Lung (tissue), 12 donors: Measurements from ENCODE around the gene FATE1. TPM values are rescaled to one million over a fixed set of nuclear protein-coding genes. Genes with fewer than 3 reads are reported as not detected.

Experiments
- ATAC-seq: fragments of 200-7000 bp; cut with Tn5 transposase; one replicate; pipeline ENCODE4 v1.9.1; 2020; ENCODE audit warnings: moderate number of reproducible peaks; ENCODE audit not compliant: insufficient read depth, low FRiP score
- DNase-seq, 3 donors: peaks; one replicate each; pipeline ENCODE4 v3.0.0-alpha.2; 2013 to 2017
- H3K27ac ChIP-seq, 2 donors: one replicate each; pipeline ENCODE4 v1.5.1; 2013; ENCODE audit warnings: mild to moderate bottlenecking in 2 of 2, moderate library complexity in 2 of 2, control low read depth in 1 of 2, inconsistent platforms in 1 of 2, low read depth in 1 of 2, low read length in 1 of 2
- H3K27me3 ChIP-seq, 3 donors: one replicate each; pipeline ENCODE4 v1.5.1; 2013; ENCODE audit warnings: low read length in 2 of 3; ENCODE audit not compliant: control insufficient read depth in 3 of 3, insufficient read depth in 3 of 3
- H3K36me3 ChIP-seq, 4 donors: one replicate each; pipeline ENCODE4 v1.5.1; 2013; ENCODE audit warnings: low read length in 4 of 4, mild to moderate bottlenecking in 1 of 4, moderate library complexity in 1 of 4; ENCODE audit not compliant: control insufficient read depth in 4 of 4, insufficient read depth in 4 of 4
- H3K4me1 ChIP-seq, 5 donors: one replicate each; pipeline ENCODE4 v1.5.1; 2013; ENCODE audit warnings: low read length in 5 of 5, mild to moderate bottlenecking in 2 of 5, moderate library complexity in 1 of 5; ENCODE audit not compliant: control insufficient read depth in 5 of 5, insufficient read depth in 5 of 5
- H3K4me3 ChIP-seq: one replicate; pipeline ENCODE4 v1.5.1; 2013; ENCODE audit warnings: mild to moderate bottlenecking, control low read depth, moderate library complexity
- H3K9ac ChIP-seq, 2 donors: one replicate each; pipeline ENCODE4 v1.5.1; 2013; ENCODE audit warnings: low read length in 2 of 2, control low read depth in 1 of 2; ENCODE audit not compliant: insufficient read depth in 1 of 2
- H3K9me3 ChIP-seq, 4 donors: one replicate each; pipeline ENCODE4 v1.5.1; 2013; ENCODE audit warnings: low read length in 3 of 4, mild to moderate bottlenecking in 1 of 4, moderate library complexity in 1 of 4; ENCODE audit not compliant: control insufficient read depth in 4 of 4, insufficient read depth in 3 of 4
- WGBS, 2 donors: extraction: QIAGEN DNeasy Blood & Tissue Kit; methylation state at CpG; one replicate each; pipeline ENCODE4 v1.1.7; 2013; 5-methylcytosine and 5-hydroxymethylcytosine counted together
- polyA plus RNA-seq, 2 donors: library from polyadenylated mRNA; stranded (reverse); fragments of 200-250 nt; gene quantifications; one replicate each; pipeline ENCODE4 v1.2.1, GENCODE V29; 2013
- total RNA-seq, 2 donors: library from RNA; depleted of rRNA in 1 of 2; stranded (reverse); fragments of >200 nt in 1 of 2; gene quantifications; one replicate each; pipeline ENCODE4 v1.2.1, GENCODE V29; 2014 to 2021
- TF ChIP-seq, protein P1 (sequence below): IDR thresholded peaks from 2 replicates; pipeline ENCODE4 v1.5.1; 2012; ENCODE audit warnings: mild to moderate bottlenecking; ENCODE audit errors: control extremely low read depth, extremely low read depth
- donor health status: control.
- donor health status: control.
- donor health status: Bipolar disorder and iron deficiency.
- donor health status: healthy.
- donor health status: DM: yes; HTN: yes; CAD: no.

The FATE1 gene
- total and polyA plus RNA-seq, 4 donors: 0.05 to 1.0 (median 0.37) TPM; not detected in 1

DNA sequence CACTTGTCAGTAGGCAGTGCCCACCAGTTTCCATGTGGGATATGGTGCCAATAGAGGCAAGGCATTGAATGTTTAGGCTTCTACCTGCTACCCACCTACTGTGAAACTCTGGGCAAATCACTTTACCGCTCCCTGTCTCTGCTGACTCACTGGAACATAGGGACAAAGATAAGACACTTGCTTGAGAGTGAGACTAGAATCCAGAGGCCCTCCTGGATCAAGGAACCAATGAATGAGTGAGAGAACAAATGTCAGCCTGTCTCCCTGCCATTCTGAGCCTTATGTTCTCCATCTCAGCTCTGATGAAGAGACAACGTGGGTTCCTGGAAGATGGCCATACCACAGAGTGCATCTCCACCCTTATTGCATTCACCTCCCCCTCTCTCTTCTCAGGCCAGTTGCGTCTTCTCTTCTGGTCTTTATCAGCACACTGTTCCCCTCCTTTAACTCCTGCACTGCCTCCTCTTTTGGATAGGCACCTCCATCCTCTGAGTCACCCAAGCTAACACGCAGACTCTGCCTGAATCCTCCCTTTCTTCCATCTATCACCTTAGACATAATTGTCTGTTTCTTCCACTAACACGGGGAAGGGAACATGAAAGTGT is 35.9 kb upstream of the FATE1 start:
- peaks cover 0 to 2% (median 0%) of the 10 kb centered on the region in 4 donors for H3K9me3 ChIP-seq
- H3K36me3 ChIP-seq: no peaks in the 10 kb centered on the region
- no peaks in the 10 kb centered on the region for H3K4me1 ChIP-seq
- H3K9ac ChIP-seq: no peak overlapping the region
- ATAC-seq (no peak), DNase-seq (no peak)
- H3K27ac ChIP-seq: no peak overlapping the region
- WGBS, 2 donors: 67 to 68% methylated on average over 5 of the region's 5 CpGs
- peaks cover 0 to 2% (median 0%) of the 10 kb centered on the region in 3 donors for H3K27me3 ChIP-seq
- TF ChIP-seq, protein P1, sequence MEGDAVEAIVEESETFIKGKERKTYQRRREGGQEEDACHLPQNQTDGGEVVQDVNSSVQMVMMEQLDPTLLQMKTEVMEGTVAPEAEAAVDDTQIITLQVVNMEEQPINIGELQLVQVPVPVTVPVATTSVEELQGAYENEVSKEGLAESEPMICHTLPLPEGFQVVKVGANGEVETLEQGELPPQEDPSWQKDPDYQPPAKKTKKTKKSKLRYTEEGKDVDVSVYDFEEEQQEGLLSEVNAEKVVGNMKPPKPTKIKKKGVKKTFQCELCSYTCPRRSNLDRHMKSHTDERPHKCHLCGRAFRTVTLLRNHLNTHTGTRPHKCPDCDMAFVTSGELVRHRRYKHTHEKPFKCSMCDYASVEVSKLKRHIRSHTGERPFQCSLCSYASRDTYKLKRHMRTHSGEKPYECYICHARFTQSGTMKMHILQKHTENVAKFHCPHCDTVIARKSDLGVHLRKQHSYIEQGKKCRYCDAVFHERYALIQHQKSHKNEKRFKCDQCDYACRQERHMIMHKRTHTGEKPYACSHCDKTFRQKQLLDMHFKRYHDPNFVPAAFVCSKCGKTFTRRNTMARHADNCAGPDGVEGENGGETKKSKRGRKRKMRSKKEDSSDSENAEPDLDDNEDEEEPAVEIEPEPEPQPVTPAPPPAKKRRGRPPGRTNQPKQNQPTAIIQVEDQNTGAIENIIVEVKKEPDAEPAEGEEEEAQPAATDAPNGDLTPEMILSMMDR: no peak
- H3K4me3 ChIP-seq: no peak overlapping the region

DNA sequence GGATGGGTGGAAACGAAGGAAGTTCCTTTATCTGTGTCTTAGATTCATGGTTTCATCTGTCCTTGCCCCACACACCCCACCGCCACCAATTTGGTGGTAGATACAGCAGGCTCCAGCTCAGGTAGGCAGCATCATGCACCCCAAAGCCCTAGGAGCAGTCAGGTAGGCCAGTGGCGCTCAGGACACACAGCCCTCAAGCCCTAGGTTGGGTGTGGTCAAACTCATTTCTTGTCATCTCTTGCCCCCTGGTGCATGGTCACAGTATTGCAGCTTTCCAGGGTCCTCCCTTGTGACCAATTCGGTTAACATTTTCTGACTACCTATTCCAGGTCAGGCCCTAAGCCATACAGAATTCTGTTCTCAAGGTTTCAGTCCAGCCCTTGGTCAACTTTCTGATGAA is 35.0 kb upstream of the FATE1 start:
- WGBS, 2 donors: 43 to 52% methylated on average over 4 of the region's 4 CpGs
- Histone ChIP-seq H3K4me3 (no peak overlapping the region), H3K36me3 (no peaks in the 10 kb centered on the region), H3K4me1 (no peaks in the 10 kb centered on the region), H3K9ac (no peak overlapping the region), H3K27me3 (peaks cover 0 to 2% (median 0%) of the 10 kb centered on the region in 3 donors), H3K27ac (no peak overlapping the region), H3K9me3 (peaks cover 0 to 2% (median 0%) of the 10 kb centered on the region in 4 donors)
- TF ChIP-seq, protein P1: peak; percentile 39
- DNase-seq (peak in 2 of 3 donors; percentile 33 to 39), ATAC-seq (no peak)

DNA sequence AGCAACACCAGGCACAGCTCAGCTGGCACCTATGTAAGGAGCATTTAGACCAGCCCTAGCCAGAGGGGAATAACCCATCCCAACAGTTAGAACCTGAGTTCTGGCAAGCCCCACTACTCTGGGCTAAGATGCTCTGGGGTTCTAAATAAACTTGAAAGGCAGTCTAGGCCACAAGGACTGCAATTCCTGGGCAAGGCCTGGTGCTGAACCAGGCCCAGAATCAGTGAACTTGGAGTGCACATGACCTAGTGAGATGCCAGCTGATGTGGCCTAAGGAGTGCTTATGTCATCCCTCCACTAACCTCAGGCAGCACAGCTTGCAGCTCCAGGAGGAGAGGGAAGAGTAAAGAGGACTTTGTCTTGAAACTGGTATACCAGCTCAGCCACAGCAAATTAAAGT is 28.2 kb upstream of the FATE1 start:
- no peak overlapping the region for H3K4me3 ChIP-seq
- TF ChIP-seq, protein P1: no peak
- H3K27me3 ChIP-seq: peaks cover 0 to 2% (median 0%) of the 10 kb centered on the region in 3 donors
- DNase-seq (no peak), ATAC-seq (no peak)
- H3K36me3 ChIP-seq: no peaks in the 10 kb centered on the region
- H3K4me1 ChIP-seq: no peaks in the 10 kb centered on the region
- no peak overlapping the region for H3K27ac ChIP-seq
- no peak overlapping the region for H3K9ac ChIP-seq
- no peaks in the 10 kb centered on the region for H3K9me3 ChIP-seq

DNA sequence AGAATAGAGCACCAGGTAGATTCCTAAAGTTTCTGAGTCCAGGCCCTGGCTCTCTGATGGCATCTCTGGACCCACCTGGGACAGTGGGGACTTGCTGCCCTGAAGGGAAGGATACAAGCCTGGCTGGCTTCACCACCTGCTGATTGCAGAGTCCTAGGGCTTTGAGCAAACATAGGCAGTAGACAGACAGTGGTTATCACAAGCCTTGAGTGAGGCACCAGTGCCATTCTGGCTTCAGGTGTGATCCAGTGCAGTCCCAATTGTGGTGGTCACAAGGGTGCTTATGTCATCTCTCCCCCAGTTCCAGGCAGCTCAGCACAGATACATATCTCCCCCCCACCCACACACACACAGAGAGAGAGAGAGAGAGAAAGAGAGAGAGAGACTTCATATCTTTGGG is 27.1 kb upstream of the FATE1 start:
- no peaks in the 10 kb centered on the region for H3K4me1 ChIP-seq
- H3K4me3 ChIP-seq: no peak overlapping the region
- no peak for DNase-seq
- no peaks in the 10 kb centered on the region for H3K9me3 ChIP-seq
- H3K36me3 ChIP-seq: no peaks in the 10 kb centered on the region
- H3K27me3 ChIP-seq: peaks cover 0 to 2% (median 0%) of the 10 kb centered on the region in 3 donors
- no peak overlapping the region for H3K27ac ChIP-seq
- TF ChIP-seq, protein P1: no peak
- ATAC-seq: no peak
- H3K9ac ChIP-seq: no peak overlapping the region
